ENCODE results near the gene PDZD7.
A peak's percentile ranks its signal among the peaks of the same experiment; 100 is the strongest.

The PDZD7 gene

GRCh38 chr10:101014966-101015581 lies 15.9 kb downstream of the PDZD7 start:
- no peak overlapping the region for H3K4me3 Mint-ChIP-seq

DNA sequence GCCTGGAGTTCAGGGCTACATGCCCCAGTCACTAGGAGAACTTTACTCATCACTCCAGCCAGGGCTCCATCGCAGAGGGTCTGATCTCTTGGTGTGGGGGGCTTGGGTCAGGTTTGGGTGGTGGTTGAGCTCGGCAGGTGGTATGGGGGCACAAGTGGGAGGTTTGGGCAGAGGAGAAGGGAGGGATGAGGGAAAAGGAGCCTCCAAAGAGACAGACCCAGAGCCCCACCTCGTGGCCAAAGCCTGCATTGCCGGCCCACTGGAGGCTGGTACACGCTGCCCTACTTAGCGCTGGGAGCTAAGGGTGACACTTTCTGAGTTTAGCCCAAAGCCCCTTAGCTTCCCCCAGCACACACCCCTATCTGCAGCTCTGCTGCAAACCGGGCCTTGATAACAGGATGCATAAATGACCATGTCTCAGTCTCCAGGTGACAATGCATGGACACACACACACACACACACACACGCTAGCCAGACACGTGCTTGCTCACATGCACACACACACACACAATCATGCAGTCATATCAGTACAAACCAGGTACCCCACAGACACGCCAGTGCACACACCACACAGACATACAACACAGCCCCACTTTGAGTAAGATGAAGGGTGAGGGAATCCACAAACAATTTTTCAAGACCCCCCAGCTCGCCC lies 16.6 kb downstream of the PDZD7 start:
- Mint-ChIP-seq H3K4me3 (no peak overlapping the region), H3K4me1 (peaks cover 43% of the 10 kb centered on the region), H3K36me3 (ENCODE audit: low read depth) (no peaks in the 10 kb centered on the region), H3K9me3 (no peaks in the 10 kb centered on the region), H3K27ac (peak overlapping the region; percentile 30 to 44 (median 34)), H3K27me3 (ENCODE audit: low read depth) (peaks cover 43% of the 10 kb centered on the region)
- TF ChIP-seq, protein P1, sequence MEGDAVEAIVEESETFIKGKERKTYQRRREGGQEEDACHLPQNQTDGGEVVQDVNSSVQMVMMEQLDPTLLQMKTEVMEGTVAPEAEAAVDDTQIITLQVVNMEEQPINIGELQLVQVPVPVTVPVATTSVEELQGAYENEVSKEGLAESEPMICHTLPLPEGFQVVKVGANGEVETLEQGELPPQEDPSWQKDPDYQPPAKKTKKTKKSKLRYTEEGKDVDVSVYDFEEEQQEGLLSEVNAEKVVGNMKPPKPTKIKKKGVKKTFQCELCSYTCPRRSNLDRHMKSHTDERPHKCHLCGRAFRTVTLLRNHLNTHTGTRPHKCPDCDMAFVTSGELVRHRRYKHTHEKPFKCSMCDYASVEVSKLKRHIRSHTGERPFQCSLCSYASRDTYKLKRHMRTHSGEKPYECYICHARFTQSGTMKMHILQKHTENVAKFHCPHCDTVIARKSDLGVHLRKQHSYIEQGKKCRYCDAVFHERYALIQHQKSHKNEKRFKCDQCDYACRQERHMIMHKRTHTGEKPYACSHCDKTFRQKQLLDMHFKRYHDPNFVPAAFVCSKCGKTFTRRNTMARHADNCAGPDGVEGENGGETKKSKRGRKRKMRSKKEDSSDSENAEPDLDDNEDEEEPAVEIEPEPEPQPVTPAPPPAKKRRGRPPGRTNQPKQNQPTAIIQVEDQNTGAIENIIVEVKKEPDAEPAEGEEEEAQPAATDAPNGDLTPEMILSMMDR (IDR thresholded peaks at IDR 0.05; ENCODE audit: unreplicated experiment in 3 of 3): peak; percentile 83 to 90 (median 90)

More at GRCh38 chr10:101014966-101015581, 15.9 kb downstream of the PDZD7 start:
- Mint-ChIP-seq H3K36me3 (ENCODE audit: low read depth) (no peaks in the 10 kb centered on the region), H3K9me3 (no peaks in the 10 kb centered on the region), H3K27me3 (ENCODE audit: low read depth) (peaks cover 47% of the 10 kb centered on the region), H3K27ac (no peak overlapping the region), H3K4me1 (peaks cover 47% of the 10 kb centered on the region)
- TF ChIP-seq, protein P1 (IDR thresholded peaks at IDR 0.05; ENCODE audit: unreplicated experiment in 3 of 3): no peak

GRCh38 chr10:101013365-101013825 lies 17.5 kb downstream of the PDZD7 start:
- TF ChIP-seq, protein P1 (IDR thresholded peaks at IDR 0.05; ENCODE audit: unreplicated experiment in 3 of 3): no peak
- H3K36me3 Mint-ChIP-seq (ENCODE audit: low read depth): no peaks in the 10 kb centered on the region
- H3K27ac Mint-ChIP-seq: peak overlapping the region; percentile 32 to 75 (median 71)
- H3K27me3 Mint-ChIP-seq (ENCODE audit: low read depth): peaks cover 36% of the 10 kb centered on the region
- no peak overlapping the region for H3K4me3 Mint-ChIP-seq
- peaks cover 39% of the 10 kb centered on the region for H3K4me1 Mint-ChIP-seq
- no peaks in the 10 kb centered on the region for H3K9me3 Mint-ChIP-seq

- Mint-ChIP-seq H3K27me3 (ENCODE audit: low read depth) (peaks cover 33% of the 10 kb centered on the region), H3K4me1 (peaks cover 38% of the 10 kb centered on the region)
Measured at GRCh38 chr10:101012525-101013364, 18.2 kb downstream of the PDZD7 start.

GRCh38 chr10:101011517-101012423 lies 19.2 kb downstream of the PDZD7 start:
- H3K36me3 Mint-ChIP-seq (ENCODE audit: low read depth): no peaks in the 10 kb centered on the region
- TF ChIP-seq, protein P1 (IDR thresholded peaks at IDR 0.05; ENCODE audit: unreplicated experiment in 3 of 3): peak in 2 of 3 experiments; percentile 33 to 37
- H3K27me3 Mint-ChIP-seq (ENCODE audit: low read depth): peaks cover 23% of the 10 kb centered on the region
- no peak overlapping the region for H3K27ac Mint-ChIP-seq
- H3K9me3 Mint-ChIP-seq: no peaks in the 10 kb centered on the region
- H3K4me1 Mint-ChIP-seq: peaks cover 31% of the 10 kb centered on the region
- no peak overlapping the region for H3K4me3 Mint-ChIP-seq

More at GRCh38 chr10:101012525-101013364, 18.2 kb downstream of the PDZD7 start:
- Mint-ChIP-seq H3K4me3 (peak overlapping the region in 1 of 3 experiments; percentile 26), H3K27ac (peak overlapping the region; percentile 32 to 75 (median 71)), H3K9me3 (no peaks in the 10 kb centered on the region), H3K36me3 (ENCODE audit: low read depth) (no peaks in the 10 kb centered on the region)
- TF ChIP-seq, protein P1 (IDR thresholded peaks at IDR 0.05; ENCODE audit: unreplicated experiment in 3 of 3): peak; percentile 91 to 96 (median 92)

All from nephron (organoid).